ENCODE results near the gene RAMACL. TPM values are rescaled to one million over a fixed set of nuclear protein-coding genes. Genes with fewer than 3 reads are reported as not detected.

The RAMACL gene
- total RNA-seq, 1 experiment from 2014 or later = 2.2 TPM

DNA sequence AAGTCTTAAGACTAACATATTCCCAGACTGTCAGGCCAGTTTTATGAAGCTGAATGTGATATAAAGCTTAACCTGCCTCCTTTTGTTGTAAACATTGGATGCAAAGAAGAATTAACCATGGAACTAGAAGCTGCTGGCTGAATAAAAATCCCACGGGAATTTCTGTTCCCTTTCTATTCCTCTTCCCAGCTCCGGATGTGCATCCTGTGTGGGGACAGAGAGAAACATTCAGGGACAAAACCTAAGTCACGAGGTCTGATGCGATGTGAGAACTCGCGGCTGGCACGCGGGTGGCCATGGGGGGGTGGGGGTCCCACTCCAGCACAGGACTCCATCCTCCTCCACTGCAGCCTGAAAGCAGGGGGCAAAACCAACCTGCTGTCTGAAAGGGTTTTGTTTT is 32.2 kb downstream of the RAMACL start:
- intact Hi-C loops (cut with micrococcal nuclease; ENCODE audit: unreplicated experiment) = no loop called here
- Mint-ChIP-seq H3K4me3 (ENCODE audit: low read depth, unreplicated experiment) (no peak overlapping the region), H3K27me3 (ENCODE audit: unreplicated experiment) (no peaks in the 10 kb centered on the region), H3K9me3 (ENCODE audit: low read depth, unreplicated experiment) (no peaks in the 10 kb centered on the region), H3K4me1 (ENCODE audit: low read depth, unreplicated experiment) (peaks cover 44% of the 10 kb centered on the region), H3K27ac (ENCODE audit: unreplicated experiment) (no peak overlapping the region), H3K36me3 (ENCODE audit: insufficient read depth, unreplicated experiment) (peaks cover 11% of the 10 kb centered on the region)
- CTCF ChIA-PET = no interaction called here
- no peak for DNase-seq
- no TSS peak for BruUV-seq (replicated peaks)
- TF ChIP-seq, protein P1, sequence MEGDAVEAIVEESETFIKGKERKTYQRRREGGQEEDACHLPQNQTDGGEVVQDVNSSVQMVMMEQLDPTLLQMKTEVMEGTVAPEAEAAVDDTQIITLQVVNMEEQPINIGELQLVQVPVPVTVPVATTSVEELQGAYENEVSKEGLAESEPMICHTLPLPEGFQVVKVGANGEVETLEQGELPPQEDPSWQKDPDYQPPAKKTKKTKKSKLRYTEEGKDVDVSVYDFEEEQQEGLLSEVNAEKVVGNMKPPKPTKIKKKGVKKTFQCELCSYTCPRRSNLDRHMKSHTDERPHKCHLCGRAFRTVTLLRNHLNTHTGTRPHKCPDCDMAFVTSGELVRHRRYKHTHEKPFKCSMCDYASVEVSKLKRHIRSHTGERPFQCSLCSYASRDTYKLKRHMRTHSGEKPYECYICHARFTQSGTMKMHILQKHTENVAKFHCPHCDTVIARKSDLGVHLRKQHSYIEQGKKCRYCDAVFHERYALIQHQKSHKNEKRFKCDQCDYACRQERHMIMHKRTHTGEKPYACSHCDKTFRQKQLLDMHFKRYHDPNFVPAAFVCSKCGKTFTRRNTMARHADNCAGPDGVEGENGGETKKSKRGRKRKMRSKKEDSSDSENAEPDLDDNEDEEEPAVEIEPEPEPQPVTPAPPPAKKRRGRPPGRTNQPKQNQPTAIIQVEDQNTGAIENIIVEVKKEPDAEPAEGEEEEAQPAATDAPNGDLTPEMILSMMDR (IDR thresholded peaks at IDR 0.05; ENCODE audit: unreplicated experiment) = no peak

DNA sequence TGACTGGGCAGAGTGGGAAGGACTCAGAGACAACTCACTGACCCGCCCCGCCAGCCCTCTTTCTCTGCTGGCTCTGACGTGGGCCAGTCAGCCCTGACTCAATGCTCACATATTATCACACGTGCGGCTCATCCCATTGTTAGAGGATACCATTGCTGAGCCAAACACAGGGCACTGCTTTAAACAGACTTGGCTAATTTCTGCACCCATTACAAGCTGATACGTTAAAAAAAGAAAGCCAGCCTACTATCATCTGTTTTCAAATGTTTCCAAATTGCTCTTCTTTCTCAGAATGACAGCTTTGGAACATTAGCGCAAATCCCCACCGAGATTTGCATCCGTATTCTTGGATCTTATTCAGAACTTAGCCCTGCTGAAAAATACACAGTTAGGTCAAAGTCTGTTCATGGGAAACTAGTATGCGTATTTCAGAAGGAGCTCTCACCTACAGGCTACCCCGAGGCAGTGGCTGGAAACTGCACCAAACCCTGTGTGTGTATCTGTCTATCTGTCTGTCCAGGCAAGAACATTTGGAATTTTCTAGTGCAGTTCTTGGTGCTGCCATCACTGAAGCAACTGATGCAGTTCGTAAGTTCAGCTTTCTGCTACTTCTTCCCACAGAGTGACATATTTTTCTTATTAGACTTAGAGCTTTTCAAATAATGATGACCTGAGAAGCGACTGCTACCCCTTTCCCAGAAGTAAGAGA is 32.8 kb downstream of the RAMACL start:
- Mint-ChIP-seq H3K27me3 (ENCODE audit: unreplicated experiment) (no peaks in the 10 kb centered on the region), H3K4me1 (ENCODE audit: low read depth, unreplicated experiment) (peaks cover 38% of the 10 kb centered on the region), H3K27ac (ENCODE audit: unreplicated experiment) (no peak overlapping the region), H3K36me3 (ENCODE audit: insufficient read depth, unreplicated experiment) (peaks cover 11% of the 10 kb centered on the region), H3K9me3 (ENCODE audit: low read depth, unreplicated experiment) (no peaks in the 10 kb centered on the region), H3K4me3 (ENCODE audit: low read depth, unreplicated experiment) (no peak overlapping the region)
- no peak for DNase-seq
- TF ChIP-seq, protein P1 (IDR thresholded peaks at IDR 0.05; ENCODE audit: unreplicated experiment) = no peak
- CTCF ChIA-PET = no interaction called here
- BruUV-seq (replicated peaks) = no TSS peak
- intact Hi-C loops (cut with micrococcal nuclease; ENCODE audit: unreplicated experiment) = no loop called here

DNA sequence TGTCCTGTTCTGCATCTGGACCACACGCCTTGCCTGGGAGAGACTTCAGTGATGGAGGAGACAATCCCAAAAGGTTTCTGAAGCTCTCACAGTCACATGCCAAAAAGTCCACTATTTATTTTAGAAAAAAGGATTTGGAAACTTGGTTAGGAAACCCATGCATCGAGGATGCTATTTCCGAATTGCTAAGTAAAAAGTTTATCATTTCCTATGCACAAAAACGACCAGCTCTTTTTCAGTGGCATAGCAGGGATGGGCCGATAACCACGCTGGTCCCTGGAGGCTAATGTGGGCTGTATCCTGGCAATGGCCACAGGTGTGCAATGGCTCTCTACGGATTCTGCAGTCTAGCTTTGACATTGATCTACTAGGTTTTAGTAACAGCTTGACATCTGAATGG is 33.9 kb downstream of the RAMACL start:
- intact Hi-C loops (cut with micrococcal nuclease; ENCODE audit: unreplicated experiment) = no loop called here

DNA sequence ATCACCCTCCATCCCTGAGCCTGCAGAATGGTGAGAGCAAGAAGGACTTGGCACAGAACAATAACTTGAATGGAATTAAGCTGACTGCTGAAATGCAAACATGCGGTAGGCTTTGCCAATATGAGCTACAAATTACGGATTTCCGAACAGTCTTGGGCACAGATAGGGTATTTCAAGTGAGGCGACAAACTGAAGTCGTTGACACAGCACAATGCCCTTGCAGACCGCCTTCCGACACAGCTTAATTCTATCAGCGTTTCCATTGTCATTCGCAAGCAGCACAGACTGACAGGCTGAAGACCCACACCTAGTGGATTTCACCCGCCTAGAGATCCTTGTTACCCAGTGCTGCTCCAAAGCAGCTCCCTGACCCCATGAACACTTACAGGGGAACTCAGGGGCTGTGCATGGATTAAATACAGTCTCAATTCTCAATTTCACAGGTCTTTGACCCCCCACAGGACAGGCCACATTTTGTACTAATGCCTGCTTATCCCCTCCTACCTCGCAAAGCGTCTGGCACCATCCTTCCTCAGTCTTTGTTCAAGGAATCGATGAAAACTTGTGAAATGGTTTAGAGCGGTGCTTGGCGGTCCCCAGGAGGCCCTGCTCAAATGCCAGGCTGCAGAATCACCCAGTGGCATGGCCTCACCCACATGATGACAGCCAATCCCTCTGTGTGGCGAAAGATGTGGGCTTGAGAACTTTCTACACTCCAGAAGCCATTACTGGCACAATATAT is 34.6 kb downstream of the RAMACL start:
- no peak for DNase-seq
- intact Hi-C loops (cut with micrococcal nuclease; ENCODE audit: unreplicated experiment) = no loop called here
- H3K36me3 Mint-ChIP-seq (ENCODE audit: insufficient read depth, unreplicated experiment) = peaks cover 6% of the 10 kb centered on the region
- H3K9me3 Mint-ChIP-seq (ENCODE audit: low read depth, unreplicated experiment) = no peaks in the 10 kb centered on the region
- no TSS peak for BruUV-seq (replicated peaks)
- CTCF ChIA-PET = no interaction called here
- peaks cover 20% of the 10 kb centered on the region for H3K4me1 Mint-ChIP-seq (ENCODE audit: low read depth, unreplicated experiment)
- no peak overlapping the region for H3K27ac Mint-ChIP-seq (ENCODE audit: unreplicated experiment)
- no peaks in the 10 kb centered on the region for H3K27me3 Mint-ChIP-seq (ENCODE audit: unreplicated experiment)
- TF ChIP-seq, protein P1 (IDR thresholded peaks at IDR 0.05; ENCODE audit: unreplicated experiment) = no peak
- H3K4me3 Mint-ChIP-seq (ENCODE audit: low read depth, unreplicated experiment) = no peak overlapping the region

More for the DNA sequence above, 33.9 kb downstream of the RAMACL start:
- H3K9me3 Mint-ChIP-seq (ENCODE audit: low read depth, unreplicated experiment) = no peaks in the 10 kb centered on the region
- BruUV-seq (replicated peaks) = no TSS peak
- H3K36me3 Mint-ChIP-seq (ENCODE audit: insufficient read depth, unreplicated experiment) = peaks cover 11% of the 10 kb centered on the region
- H3K27me3 Mint-ChIP-seq (ENCODE audit: unreplicated experiment) = no peaks in the 10 kb centered on the region
- TF ChIP-seq, protein P1 (IDR thresholded peaks at IDR 0.05; ENCODE audit: unreplicated experiment) = no peak
- no peak overlapping the region for H3K4me3 Mint-ChIP-seq (ENCODE audit: low read depth, unreplicated experiment)
- H3K4me1 Mint-ChIP-seq (ENCODE audit: low read depth, unreplicated experiment) = peaks cover 27% of the 10 kb centered on the region
- CTCF ChIA-PET = no interaction called here
- no peak for DNase-seq
- no peak overlapping the region for H3K27ac Mint-ChIP-seq (ENCODE audit: unreplicated experiment)

Measured in Calu3 (cell line).